Islet of Langerhans (tissue), 1 donor: Measurements from ENCODE around the gene EHMT2.

Experiments used
- FAIRE-seq: peaks from one replicate; lab custom pipeline; 2011; peaks lifted over from hg19 to GRCh38; lab: Jason Lieb, UNC

The EHMT2 gene

GRCh38 chr6:31888276-31889258 lies 8.9 kb downstream of the EHMT2 start:
- no peak for FAIRE-seq

GRCh38 chr6:31887173-31888007 lies 10.1 kb downstream of the EHMT2 start:
- FAIRE-seq = no peak

GRCh38 chr6:31886541-31886991 lies 10.9 kb downstream of the EHMT2 start:
- FAIRE-seq = no peak

- no peak for FAIRE-seq
These were observed 12.9 kb downstream of the EHMT2 start for GRCh38 chr6:31884528-31885035.

GRCh38 chr6:31883676-31884075 lies 13.8 kb downstream of the EHMT2 start:
- FAIRE-seq = no peak

- no peak for FAIRE-seq
These were observed 15.2 kb downstream of the EHMT2 start for GRCh38 chr6:31882344-31882743.

GRCh38 chr6:31881136-31881859 lies 16.2 kb downstream of the EHMT2 start:
- FAIRE-seq = no peak

- no peak for FAIRE-seq
These were observed 16.9 kb downstream of the EHMT2 start for GRCh38 chr6:31880616-31881015.

GRCh38 chr6:31879901-31880300 lies 17.6 kb downstream of the EHMT2 start:
- no peak for FAIRE-seq

GRCh38 chr6:31879143-31879542 lies 18.4 kb downstream of the EHMT2 start:
- no peak for FAIRE-seq

- FAIRE-seq = no peak
These were observed 18.8 kb downstream of the EHMT2 start, which contains the start of gene SLC44A4 for GRCh38 chr6:31878726-31879125. Gene SLC44A4, minus strand, starts transcription at chr6:31878997. Its CDS starts 17 bp downstream, at chr6:31878980.

GRCh38 chr6:31878222-31878621 lies 19.3 kb downstream of the EHMT2 start:
- FAIRE-seq = no peak

GRCh38 chr6:31877651-31878161 lies 19.8 kb downstream of the EHMT2 start:
- FAIRE-seq = no peak

GRCh38 chr6:31877125-31877650 lies 20.3 kb downstream of the EHMT2 start:
- FAIRE-seq = no peak

GRCh38 chr6:31876357-31876756 lies 21.1 kb downstream of the EHMT2 start:
- FAIRE-seq = no peak

GRCh38 chr6:31875877-31876276 lies 21.6 kb downstream of the EHMT2 start:
- FAIRE-seq = no peak

GRCh38 chr6:31874836-31875572 lies 22.5 kb downstream of the EHMT2 start:
- no peak for FAIRE-seq

- no peak for FAIRE-seq
These were observed 23.3 kb downstream of the EHMT2 start for GRCh38 chr6:31874084-31874670.

- FAIRE-seq = no peak
These were observed 26.3 kb downstream of the EHMT2 start for GRCh38 chr6:31871046-31871659.

GRCh38 chr6:31870385-31870921 lies 27.0 kb downstream of the EHMT2 start:
- no peak for FAIRE-seq
